Activated T-cell treated with anti-CD3 and anti-CD28 coated beads, Interleukin-2, amount 50 U/mL, for 72 hours (primary cell): Measurements from ENCODE around the gene CRELD2. TPM values are rescaled to one million over a fixed set of nuclear protein-coding genes. Genes with fewer than 3 reads are reported as not detected.

Experiments
- ATAC-seq, 2 donors: fragments of 150-1000 bp; cut with Tn5 transposase; replicated peaks in 1 of 2; 2 replicates each; pipeline ENCODE4 v1.10.0; 2021; ENCODE audit warnings: moderate library complexity in 2 of 2, mild to moderate bottlenecking in 1 of 2
- DNase-seq, 2 donors: peaks; one replicate each; pipeline ENCODE4 v3.0.0; 2021 to 2022; ENCODE audit warnings: mixed read lengths in 1 of 2
- H3K27ac Mint-ChIP-seq: one replicate; pipeline ENCODE4 v1.8.0; 2022; ENCODE audit warnings: mild to moderate bottlenecking, moderate library complexity, mixed read lengths
- H3K27me3 Mint-ChIP-seq: one replicate; pipeline ENCODE4 v1.8.0; 2022; ENCODE audit warnings: low read depth, mixed read lengths
- H3K36me3 Mint-ChIP-seq, 2 donors: one replicate each; pipeline ENCODE4 v1.8.0; 2022; ENCODE audit warnings: mixed read lengths in 2 of 2, mild to moderate bottlenecking in 1 of 2; ENCODE audit not compliant: insufficient read depth in 2 of 2
- H3K4me1 Mint-ChIP-seq: one replicate; pipeline ENCODE4 v1.8.0; 2022; ENCODE audit warnings: low read depth, mixed read lengths
- H3K4me3 Mint-ChIP-seq, 2 donors: one replicate each; pipeline ENCODE4 v1.8.0; 2022; ENCODE audit warnings: mild to moderate bottlenecking in 2 of 2, mixed read lengths in 2 of 2, moderate library complexity in 2 of 2
- H3K9me3 Mint-ChIP-seq, 2 donors: one replicate each; pipeline ENCODE4 v1.8.0; 2022; ENCODE audit warnings: mixed read lengths in 2 of 2
- total RNA-seq, 2 donors: library from RNA; stranded (reverse); gene quantifications; one replicate each; pipeline ENCODE4 v1.2.3, GENCODE V29; 2022

Gene CRELD2
- total RNA-seq, 2 donors from 2014 or later, result 24.4 to 33.2 TPM

GRCh38 chr22:49933236-49934159 lies 15.1 kb downstream of the CRELD2 start:
- DNase-seq (no peak), ATAC-seq (no peak)
- Mint-ChIP-seq H3K4me3 (peak overlapping the region; percentile 83 to 84), H3K9me3 (no peaks in the 10 kb centered on the region), H3K27ac (peak overlapping the region; percentile 82), H3K4me1 (peaks cover 45% of the 10 kb centered on the region), H3K36me3 (no peaks in the 10 kb centered on the region), H3K27me3 (no peaks in the 10 kb centered on the region)

- Mint-ChIP-seq H3K4me3 (peak overlapping the region; percentile 83 to 84), H3K9me3 (no peaks in the 10 kb centered on the region), H3K4me1 (peaks cover 48% of the 10 kb centered on the region), H3K27me3 (no peaks in the 10 kb centered on the region), H3K36me3 (no peaks in the 10 kb centered on the region), H3K27ac (peak overlapping the region; percentile 82)
- DNase-seq (peak; percentile 57), ATAC-seq (peak in 1 of 2 donors; percentile 22)
Observed at GRCh38 chr22:49934160-49934890, 15.9 kb downstream of the CRELD2 start.

- DNase-seq, result peak; percentile 91 to 96
- no peaks in the 10 kb centered on the region for H3K36me3 Mint-ChIP-seq
- no peak overlapping the region for H3K27ac Mint-ChIP-seq
- peak overlapping the region; percentile 75 to 83 for H3K4me3 Mint-ChIP-seq
- peak; percentile 21 to 22 for ATAC-seq
- H3K9me3 Mint-ChIP-seq, result no peaks in the 10 kb centered on the region
- H3K4me1 Mint-ChIP-seq, result peaks cover 49% of the 10 kb centered on the region
- no peaks in the 10 kb centered on the region for H3K27me3 Mint-ChIP-seq
Observed at GRCh38 chr22:49934891-49935557, 16.6 kb downstream of the CRELD2 start.

- H3K9me3 Mint-ChIP-seq, result no peaks in the 10 kb centered on the region
- H3K27me3 Mint-ChIP-seq, result no peaks in the 10 kb centered on the region
- H3K4me1 Mint-ChIP-seq, result peaks cover 44% of the 10 kb centered on the region
- no peaks in the 10 kb centered on the region for H3K36me3 Mint-ChIP-seq
- DNase-seq (peak in 1 of 2 donors; percentile 71), ATAC-seq (no peak)
- peak overlapping the region; percentile 56 to 79 for H3K4me3 Mint-ChIP-seq
- H3K27ac Mint-ChIP-seq, result no peak overlapping the region
Observed at GRCh38 chr22:49935561-49935960, 17.1 kb downstream of the CRELD2 start.

- Mint-ChIP-seq H3K36me3 (no peaks in the 10 kb centered on the region), H3K4me3 (peak overlapping the region; percentile 56 to 79), H3K27me3 (no peaks in the 10 kb centered on the region), H3K9me3 (peaks cover 0 to 3% of the 10 kb centered on the region in 2 donors), H3K27ac (peak overlapping the region; percentile 30), H3K4me1 (peaks cover 37% of the 10 kb centered on the region)
- DNase-seq (peak; percentile 99), ATAC-seq (peak; percentile 89 to 92)
Observed at GRCh38 chr22:49936018-49936972, 17.9 kb downstream of the CRELD2 start.

- H3K9me3 Mint-ChIP-seq, result peaks cover 0 to 3% of the 10 kb centered on the region in 2 donors
- no peak for ATAC-seq
- no peaks in the 10 kb centered on the region for H3K27me3 Mint-ChIP-seq
- H3K4me1 Mint-ChIP-seq, result peaks cover 33% of the 10 kb centered on the region
- H3K36me3 Mint-ChIP-seq, result no peaks in the 10 kb centered on the region
- H3K4me3 Mint-ChIP-seq, result peak overlapping the region; percentile 56 to 79
- no peak for DNase-seq
- H3K27ac Mint-ChIP-seq, result peak overlapping the region; percentile 30
Observed at GRCh38 chr22:49936973-49937757, 18.7 kb downstream of the CRELD2 start.

GRCh38 chr22:49937758-49938564 lies 19.5 kb downstream of the CRELD2 start:
- Mint-ChIP-seq H3K27ac (no peak overlapping the region), H3K4me3 (no peak overlapping the region)

GRCh38 chr22:49938565-49939136 lies 20.2 kb downstream of the CRELD2 start:
- H3K4me1 Mint-ChIP-seq, result peaks cover 20% of the 10 kb centered on the region
- no peak for DNase-seq
- no peak overlapping the region for H3K27ac Mint-ChIP-seq
- peaks cover 0 to 3% of the 10 kb centered on the region in 2 donors for H3K9me3 Mint-ChIP-seq
- H3K27me3 Mint-ChIP-seq, result no peaks in the 10 kb centered on the region
- no peak for ATAC-seq
- H3K36me3 Mint-ChIP-seq, result no peaks in the 10 kb centered on the region
- no peak overlapping the region for H3K4me3 Mint-ChIP-seq

More at GRCh38 chr22:49937758-49938564, 19.5 kb downstream of the CRELD2 start:
- Mint-ChIP-seq H3K4me1 (peaks cover 27% of the 10 kb centered on the region), H3K27me3 (no peaks in the 10 kb centered on the region), H3K9me3 (peaks cover 0 to 3% of the 10 kb centered on the region in 2 donors), H3K36me3 (no peaks in the 10 kb centered on the region)
- DNase-seq (no peak), ATAC-seq (no peak)

GRCh38 chr22:49941507-49942316 lies 23.3 kb downstream of the CRELD2 start:
- DNase-seq (no peak), ATAC-seq (no peak)
- Mint-ChIP-seq H3K27me3 (no peaks in the 10 kb centered on the region), H3K36me3 (no peaks in the 10 kb centered on the region), H3K9me3 (peaks cover 0 to 3% of the 10 kb centered on the region in 2 donors), H3K4me3 (no peak overlapping the region), H3K4me1 (peaks cover 18% of the 10 kb centered on the region), H3K27ac (no peak overlapping the region)
